ENCODE data around the gene PAFAH1B2. TPM values are rescaled to one million over a fixed set of nuclear protein-coding genes. Genes with fewer than 3 reads are reported as not detected.

Gene PAFAH1B2
- polyA plus RNA-seq, 1 donor from 2014 or later = 20.6 TPM

DNA sequence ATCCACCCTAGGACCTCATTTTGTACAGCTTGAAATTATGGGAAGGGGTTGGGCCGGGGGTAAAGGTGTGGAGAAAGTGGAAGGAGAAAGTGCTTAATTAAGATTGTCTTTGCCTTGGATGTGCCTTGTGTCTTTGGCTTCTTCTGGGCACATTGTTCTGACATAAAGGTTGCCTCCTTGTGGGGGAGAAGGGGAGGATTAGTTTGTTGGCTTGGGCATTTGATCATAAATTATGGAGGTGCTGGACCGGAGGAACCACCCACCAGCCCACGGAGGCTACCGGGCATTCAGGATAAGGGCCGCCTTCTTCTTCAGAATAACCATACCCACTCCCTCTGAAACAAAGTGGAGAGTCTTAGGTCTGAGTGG, 1.3 kb downstream of the PAFAH1B2 start:
- H3K4me1 Mint-ChIP-seq = peaks cover 35 to 36% (median 35%) of the 10 kb centered on the region in 3 donors
- H3K9me3 Mint-ChIP-seq = no peaks in the 10 kb centered on the region

DNA sequence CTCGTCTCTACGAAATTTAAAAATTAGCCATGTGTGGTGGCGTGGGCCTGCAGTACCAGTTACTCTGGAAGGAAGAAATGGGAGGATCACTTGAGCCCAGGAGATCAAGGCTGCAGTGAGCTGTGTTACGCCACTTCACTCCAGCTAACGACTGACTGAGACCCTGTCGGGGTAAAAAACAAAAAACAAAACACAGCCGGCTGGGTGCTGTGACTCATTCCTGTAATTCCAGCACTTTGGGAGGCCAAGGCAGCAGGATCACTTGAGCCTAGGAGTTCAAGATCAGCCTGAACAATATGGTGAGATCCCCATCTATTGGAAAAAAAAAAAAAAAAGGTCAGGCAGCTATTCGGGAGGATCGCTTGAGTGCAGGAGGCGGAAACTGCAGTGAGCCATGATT, 2.4 kb downstream of the PAFAH1B2 start:
- H3K4me1 Mint-ChIP-seq = peaks cover 38% of the 10 kb centered on the region in 3 donors
- H3K36me3 Mint-ChIP-seq = peaks cover 2% of the 10 kb centered on the region
- no peaks in the 10 kb centered on the region for H3K9me3 Mint-ChIP-seq
- H3K4me3 Mint-ChIP-seq = peak overlapping the region; percentile 5 to 99 (median 98)
- peak overlapping the region in 1 of 3 donors; percentile 98 for H3K27ac Mint-ChIP-seq
- H3K27me3 Mint-ChIP-seq = no peaks in the 10 kb centered on the region

More for the DNA sequence above, 1.3 kb downstream of the PAFAH1B2 start:
- H3K27ac Mint-ChIP-seq = peak overlapping the region; percentile 87 to 98 (median 98)
- H3K36me3 Mint-ChIP-seq = peaks cover under 1% of the 10 kb centered on the region
- H3K4me3 Mint-ChIP-seq = peak overlapping the region; percentile 98 to 100 (median 99)
- H3K27me3 Mint-ChIP-seq = no peaks in the 10 kb centered on the region

DNA sequence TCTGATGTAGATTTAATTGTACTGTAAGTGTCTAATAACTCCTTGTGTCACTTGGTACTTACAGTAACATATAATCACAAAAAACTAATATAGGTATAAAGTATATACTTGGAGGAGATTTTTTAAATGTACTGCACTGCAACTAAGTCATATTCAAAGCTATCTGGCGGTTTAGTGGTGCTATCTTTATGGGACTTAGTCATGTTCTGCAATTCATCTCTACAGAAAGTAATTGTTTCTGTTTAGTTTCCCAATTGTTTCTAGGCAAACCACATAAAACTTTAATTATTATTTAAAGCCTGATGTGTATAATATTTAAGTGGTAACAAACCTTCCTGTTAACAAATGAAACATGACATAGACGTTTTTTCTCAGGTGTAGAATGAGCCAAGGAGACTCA, 8.0 kb downstream of the PAFAH1B2 start:
- H3K27ac Mint-ChIP-seq = peak overlapping the region in 2 of 3 donors; percentile 32 to 81
- peaks cover 16 to 27% (median 27%) of the 10 kb centered on the region in 3 donors for H3K4me1 Mint-ChIP-seq
- H3K36me3 Mint-ChIP-seq = peaks cover 2% of the 10 kb centered on the region
- no peak overlapping the region for H3K4me3 Mint-ChIP-seq
- H3K27me3 Mint-ChIP-seq = no peaks in the 10 kb centered on the region
- H3K9me3 Mint-ChIP-seq = no peaks in the 10 kb centered on the region

DNA sequence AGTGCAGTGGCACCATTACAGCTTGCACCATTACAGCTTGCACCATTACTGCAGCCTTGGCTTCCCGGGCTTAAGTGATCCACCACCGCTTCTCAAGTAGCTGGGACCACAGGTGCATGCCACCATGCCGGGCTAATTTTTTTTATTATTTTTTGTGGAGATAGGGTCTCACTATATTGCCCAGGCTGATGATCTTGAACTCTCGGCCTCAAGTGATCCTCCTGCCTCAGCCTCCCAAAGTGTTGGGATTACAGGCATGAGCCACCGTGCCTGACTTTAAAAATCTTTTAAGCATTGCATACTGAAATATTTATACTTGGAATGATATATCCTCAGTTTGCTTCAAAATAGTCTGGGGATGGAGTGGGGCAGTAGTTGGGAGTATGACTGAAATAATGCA, 10.4 kb downstream of the PAFAH1B2 start:
- Mint-ChIP-seq H3K4me3 (no peak overlapping the region), H3K27me3 (no peaks in the 10 kb centered on the region), H3K36me3 (peaks cover 2% of the 10 kb centered on the region), H3K9me3 (no peaks in the 10 kb centered on the region), H3K4me1 (peaks cover 18 to 26% (median 19%) of the 10 kb centered on the region in 3 donors), H3K27ac (no peak overlapping the region)

DNA sequence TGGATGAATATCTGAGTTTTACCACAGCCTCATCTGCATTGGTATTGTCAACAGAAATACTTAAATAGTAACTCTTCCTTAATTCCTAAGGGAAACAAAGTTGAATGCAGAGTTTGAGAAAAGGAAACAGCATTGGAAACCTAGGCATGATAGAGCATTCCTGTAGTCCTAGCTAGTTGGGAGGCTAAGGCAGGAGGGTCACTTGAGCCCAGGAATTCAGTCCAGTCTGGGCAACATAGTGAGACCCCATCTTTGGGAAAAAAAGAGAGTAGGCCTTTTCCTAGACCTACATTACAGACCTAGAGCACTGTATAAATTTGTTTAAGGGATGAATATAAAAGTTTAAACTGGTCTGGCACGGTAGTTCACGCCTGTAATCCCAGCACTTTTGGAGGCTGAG, 13.4 kb downstream of the PAFAH1B2 start:
- H3K9me3 Mint-ChIP-seq = no peaks in the 10 kb centered on the region
- peaks cover 2% of the 10 kb centered on the region for H3K36me3 Mint-ChIP-seq
- H3K27ac Mint-ChIP-seq = no peak overlapping the region
- no peak overlapping the region for H3K4me3 Mint-ChIP-seq
- no peaks in the 10 kb centered on the region for H3K27me3 Mint-ChIP-seq
- H3K4me1 Mint-ChIP-seq = peaks cover 15 to 21% (median 17%) of the 10 kb centered on the region in 3 donors

DNA sequence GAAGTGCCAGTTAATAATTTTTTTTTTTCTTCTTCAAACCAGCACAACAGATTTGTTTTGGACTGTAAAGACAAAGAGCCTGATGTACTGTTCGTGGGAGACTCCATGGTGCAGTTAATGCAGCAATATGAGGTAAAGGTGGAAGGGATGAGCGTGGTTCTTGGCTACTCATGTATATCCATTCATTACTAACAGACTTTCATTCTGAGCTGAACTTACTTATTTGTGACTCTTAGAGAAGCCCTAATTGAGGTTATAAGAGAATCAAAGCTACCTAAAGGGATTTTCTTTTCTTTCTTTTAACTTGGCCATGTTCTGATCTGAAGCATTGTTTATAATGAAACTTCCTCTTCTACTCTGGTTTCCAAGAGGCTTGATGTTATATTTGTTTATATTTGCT, 15.8 kb downstream of the PAFAH1B2 start:
- peaks cover 4% of the 10 kb centered on the region for H3K36me3 Mint-ChIP-seq
- peaks cover 12 to 21% (median 15%) of the 10 kb centered on the region in 3 donors for H3K4me1 Mint-ChIP-seq
- H3K27ac Mint-ChIP-seq = peak overlapping the region in 2 of 3 donors; percentile 53 to 80
- H3K9me3 Mint-ChIP-seq = no peaks in the 10 kb centered on the region
- no peaks in the 10 kb centered on the region for H3K27me3 Mint-ChIP-seq
- H3K4me3 Mint-ChIP-seq = peak overlapping the region in 1 of 4 donors; percentile 58

DNA sequence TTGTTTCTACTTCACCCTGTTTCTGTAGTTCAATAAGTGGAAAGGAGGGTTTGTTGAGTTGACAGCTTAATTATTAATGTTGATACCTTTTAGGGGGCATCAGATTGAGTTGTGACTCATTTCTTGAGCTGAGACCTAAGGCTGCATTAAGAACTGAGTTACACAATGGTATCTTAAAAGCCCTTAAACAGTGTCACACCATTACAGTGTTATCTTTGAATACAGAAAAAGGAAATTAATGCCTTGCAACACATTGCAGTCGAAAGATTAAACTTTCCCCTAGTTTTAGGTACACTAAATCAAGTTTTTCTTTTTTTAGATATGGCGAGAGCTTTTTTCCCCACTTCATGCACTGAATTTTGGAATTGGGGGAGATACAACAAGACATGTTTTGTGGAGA, 16.7 kb downstream of the PAFAH1B2 start:
- no peaks in the 10 kb centered on the region for H3K27me3 Mint-ChIP-seq

DNA sequence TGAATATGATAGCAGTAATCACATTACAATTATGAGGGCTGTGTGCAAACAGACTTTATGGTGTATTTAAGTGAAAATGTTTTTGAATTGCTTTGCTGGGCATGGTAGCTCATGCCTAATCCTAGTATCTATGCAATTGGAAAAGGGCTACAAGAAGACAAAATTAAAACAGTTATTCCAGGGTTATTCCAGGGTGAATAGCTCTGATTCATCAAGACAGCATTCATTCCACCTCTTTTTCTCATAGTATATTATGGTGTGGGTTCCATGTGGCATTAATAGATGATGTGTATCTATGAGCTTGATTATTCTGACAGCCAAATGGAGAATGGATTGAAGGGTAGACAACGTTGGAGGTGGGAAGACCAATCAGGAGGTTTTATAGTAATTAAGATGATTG, 22.4 kb downstream of the PAFAH1B2 start:
- H3K36me3 Mint-ChIP-seq = peaks cover 2% of the 10 kb centered on the region
- no peaks in the 10 kb centered on the region for H3K4me1 Mint-ChIP-seq
- no peaks in the 10 kb centered on the region for H3K27me3 Mint-ChIP-seq
- no peak overlapping the region for H3K4me3 Mint-ChIP-seq
- no peak overlapping the region for H3K27ac Mint-ChIP-seq
- H3K9me3 Mint-ChIP-seq = no peaks in the 10 kb centered on the region

More for the DNA sequence above, 16.7 kb downstream of the PAFAH1B2 start:
- Mint-ChIP-seq H3K27ac (peak overlapping the region in 2 of 3 donors; percentile 27 to 62), H3K36me3 (peaks cover 4% of the 10 kb centered on the region), H3K4me1 (peaks cover 12 to 18% (median 12%) of the 10 kb centered on the region in 3 donors), H3K9me3 (no peaks in the 10 kb centered on the region), H3K4me3 (no peak overlapping the region)

DNA sequence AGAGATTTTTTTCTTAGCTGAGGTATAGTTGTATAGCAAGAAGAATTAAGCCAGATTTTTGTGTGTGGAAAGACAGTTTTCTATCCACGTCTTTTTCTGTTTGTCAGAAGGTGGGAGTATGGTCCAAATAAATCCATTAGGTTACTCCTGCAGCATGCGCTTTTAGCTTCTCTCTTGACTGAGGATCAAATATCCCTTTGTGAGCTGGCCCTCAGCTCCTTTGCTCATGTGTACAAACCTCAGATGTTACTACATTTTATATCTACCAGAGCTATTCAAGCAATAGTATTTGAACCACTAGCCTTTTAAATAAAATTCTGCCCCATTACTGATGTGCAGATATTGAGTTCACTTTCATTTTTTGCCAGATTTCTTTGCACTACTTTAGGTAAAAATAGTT, 25.6 kb downstream of the PAFAH1B2 start:
- no peaks in the 10 kb centered on the region for H3K4me1 Mint-ChIP-seq
- H3K4me3 Mint-ChIP-seq = no peak overlapping the region
- H3K9me3 Mint-ChIP-seq = no peaks in the 10 kb centered on the region
- H3K27ac Mint-ChIP-seq = no peak overlapping the region
- no peaks in the 10 kb centered on the region for H3K27me3 Mint-ChIP-seq
- no peaks in the 10 kb centered on the region for H3K36me3 Mint-ChIP-seq

DNA sequence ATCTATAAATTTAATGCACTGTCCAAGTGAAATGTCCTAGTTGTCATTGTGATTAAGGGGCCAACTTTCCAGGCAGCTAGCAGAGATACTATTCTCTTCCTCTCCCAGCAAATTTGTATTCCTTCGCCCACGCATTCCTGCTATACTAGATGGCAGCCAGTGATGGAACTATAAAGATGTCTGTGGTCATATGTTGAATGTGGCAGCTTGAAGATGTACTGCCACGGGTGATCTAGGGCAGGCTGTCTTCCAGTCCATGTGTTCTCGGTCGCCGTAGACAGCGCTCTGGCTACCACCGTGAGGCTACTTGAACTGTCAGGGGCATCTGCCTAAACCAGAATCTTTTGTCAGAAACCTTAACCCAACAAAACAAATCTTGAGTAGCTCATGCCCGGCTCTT, 26.1 kb downstream of the PAFAH1B2 start:
- no peaks in the 10 kb centered on the region for H3K36me3 Mint-ChIP-seq
- no peaks in the 10 kb centered on the region for H3K9me3 Mint-ChIP-seq
- no peaks in the 10 kb centered on the region for H3K4me1 Mint-ChIP-seq
- no peaks in the 10 kb centered on the region for H3K27me3 Mint-ChIP-seq
- no peak overlapping the region for H3K27ac Mint-ChIP-seq
- H3K4me3 Mint-ChIP-seq = no peak overlapping the region

DNA sequence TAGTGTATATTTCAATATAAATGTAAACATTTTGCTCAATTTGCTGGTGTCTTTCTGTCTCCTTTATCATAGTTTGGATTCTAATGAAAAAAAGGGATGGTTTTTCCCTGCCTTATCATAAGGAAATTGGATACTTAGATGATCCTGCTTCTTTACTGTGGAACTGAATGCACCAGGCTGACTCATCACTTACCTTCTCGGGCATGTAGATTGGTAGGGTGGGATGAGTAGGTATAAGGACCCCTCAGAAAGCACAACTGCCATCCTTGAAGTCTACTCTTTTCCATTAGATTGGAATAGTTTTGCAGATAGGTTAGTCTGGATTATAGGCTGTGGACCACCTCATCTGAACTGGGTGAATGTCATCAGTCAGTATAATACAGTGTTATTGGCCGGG, 26.9 kb downstream of the PAFAH1B2 start:
- no peaks in the 10 kb centered on the region for H3K4me1 Mint-ChIP-seq
- H3K27ac Mint-ChIP-seq = no peak overlapping the region
- H3K4me3 Mint-ChIP-seq = no peak overlapping the region
- H3K9me3 Mint-ChIP-seq = no peaks in the 10 kb centered on the region
- no peaks in the 10 kb centered on the region for H3K36me3 Mint-ChIP-seq
- no peaks in the 10 kb centered on the region for H3K27me3 Mint-ChIP-seq

DNA sequence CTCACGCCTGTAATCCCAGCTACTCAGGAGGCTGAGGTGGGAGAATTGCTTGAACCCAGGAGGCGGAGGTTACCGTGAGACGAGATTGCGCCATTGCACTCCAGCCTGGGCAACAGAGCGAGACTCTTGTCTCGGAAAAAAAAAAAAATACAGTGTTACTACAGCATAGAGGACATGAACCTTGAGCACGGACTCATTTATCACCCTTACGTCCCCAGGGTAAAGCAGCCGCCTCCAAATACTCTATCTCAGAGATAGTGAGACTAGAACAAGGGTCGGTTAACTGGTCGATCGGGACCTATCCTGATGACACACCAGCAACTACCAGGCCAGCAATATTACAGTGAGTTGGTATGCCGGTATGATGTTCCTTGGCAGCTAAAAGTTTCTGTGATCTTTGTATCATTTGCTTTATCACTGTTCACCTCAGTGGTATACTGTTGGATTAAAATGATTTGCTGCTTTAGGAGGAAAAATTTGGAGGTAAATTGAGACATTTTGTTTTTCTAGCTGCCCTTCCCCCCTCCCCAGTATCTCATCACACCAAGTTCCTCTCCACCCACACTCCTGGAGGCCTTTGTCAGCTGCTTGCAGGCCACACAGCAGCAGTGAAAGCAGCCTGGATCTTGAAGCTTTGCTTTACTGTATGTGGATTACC, 27.4 kb downstream of the PAFAH1B2 start:
- no peaks in the 10 kb centered on the region for H3K9me3 Mint-ChIP-seq
- peak overlapping the region; percentile 16 to 76 (median 39) for H3K27ac Mint-ChIP-seq
- H3K4me1 Mint-ChIP-seq = no peaks in the 10 kb centered on the region
- no peaks in the 10 kb centered on the region for H3K36me3 Mint-ChIP-seq
- H3K27me3 Mint-ChIP-seq = no peaks in the 10 kb centered on the region
- H3K4me3 Mint-ChIP-seq = no peak overlapping the region

DNA sequence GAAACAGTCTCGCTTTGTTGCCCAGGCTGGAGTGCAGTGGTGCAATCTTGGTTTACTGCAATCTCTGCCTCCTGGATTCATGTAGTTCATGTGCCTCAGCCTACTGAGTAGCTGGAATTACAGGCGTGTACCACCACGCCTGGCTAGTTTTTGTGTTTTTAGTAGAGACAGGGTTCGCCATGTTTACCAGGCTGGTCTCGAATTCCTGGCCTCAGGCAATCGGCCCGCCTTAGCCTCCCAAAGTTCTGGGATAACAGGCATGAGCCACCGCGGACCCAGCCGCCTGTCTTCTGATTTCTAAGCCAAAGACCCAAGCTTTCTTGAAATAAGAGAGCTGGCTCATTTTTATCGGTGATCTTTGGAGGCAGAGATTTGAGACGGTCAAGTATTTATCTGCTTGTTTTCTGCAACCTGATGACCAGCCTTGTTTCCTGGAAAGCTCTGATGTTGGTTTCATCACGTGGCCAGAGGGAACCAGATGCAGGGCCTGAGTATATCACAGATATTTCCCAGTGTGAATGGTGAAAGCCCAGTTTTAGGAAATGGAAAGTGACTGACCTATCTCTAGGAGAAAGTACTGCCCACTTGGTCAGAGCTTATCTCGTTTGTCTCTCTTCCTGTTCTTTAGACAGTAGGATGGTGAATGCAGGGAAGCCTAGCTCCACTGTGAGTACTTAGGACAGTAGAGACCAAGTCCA, 28.8 kb downstream of the PAFAH1B2 start:
- Mint-ChIP-seq H3K9me3 (no peaks in the 10 kb centered on the region), H3K4me1 (peaks cover 0 to 3% (median 1%) of the 10 kb centered on the region in 3 donors), H3K27ac (peak overlapping the region in 2 of 3 donors; percentile 43 to 84), H3K27me3 (no peaks in the 10 kb centered on the region), H3K4me3 (peak overlapping the region in 1 of 4 donors; percentile 20), H3K36me3 (no peaks in the 10 kb centered on the region)

DNA sequence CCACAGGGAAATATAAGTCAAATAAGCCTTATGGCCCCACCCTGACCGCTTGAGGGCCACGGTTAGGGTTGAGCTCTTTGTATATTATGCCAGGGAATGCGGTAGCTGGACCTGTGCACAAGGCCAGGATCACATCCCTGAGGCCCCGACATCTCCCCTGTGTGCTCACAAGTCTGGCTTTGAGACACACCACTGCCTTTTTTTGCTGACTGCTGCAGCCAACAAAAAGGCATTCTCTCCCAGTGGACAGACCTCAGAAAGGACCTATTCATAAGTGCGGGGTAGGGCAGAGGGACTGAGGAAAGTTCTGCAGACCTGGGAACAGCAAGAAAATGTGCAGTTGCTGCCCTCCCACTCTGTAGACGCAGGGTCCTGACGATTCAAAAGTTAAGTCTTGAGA, 31.0 kb downstream of the PAFAH1B2 start:
- H3K4me3 Mint-ChIP-seq = no peak overlapping the region
- H3K27ac Mint-ChIP-seq = peak overlapping the region in 2 of 3 donors; percentile 28 to 50
- H3K9me3 Mint-ChIP-seq = no peaks in the 10 kb centered on the region
- no peaks in the 10 kb centered on the region for H3K27me3 Mint-ChIP-seq
- peaks cover 13 to 17% (median 13%) of the 10 kb centered on the region in 3 donors for H3K4me1 Mint-ChIP-seq
- no peaks in the 10 kb centered on the region for H3K36me3 Mint-ChIP-seq

DNA sequence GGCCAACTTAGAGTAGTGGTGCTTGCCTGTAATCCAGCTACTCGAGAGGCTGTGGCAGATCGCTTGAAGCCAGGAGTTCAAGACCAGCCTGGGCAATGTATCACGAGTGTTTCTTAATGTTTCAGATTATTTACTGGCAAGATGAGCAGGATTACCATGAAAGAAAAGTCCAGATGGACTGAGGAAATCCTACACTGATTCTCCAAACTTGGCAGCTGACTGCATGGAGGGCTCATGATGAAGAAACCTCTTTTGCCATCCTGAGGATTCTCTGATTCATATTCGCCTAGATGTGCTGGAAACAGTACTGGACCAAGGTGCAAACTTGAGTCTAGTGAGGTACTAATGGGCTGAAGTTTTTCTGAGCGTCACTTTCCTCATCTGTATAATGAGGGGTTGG, 31.7 kb downstream of the PAFAH1B2 start:
- peak overlapping the region in 1 of 4 donors; percentile 57 for H3K4me3 Mint-ChIP-seq
- no peaks in the 10 kb centered on the region for H3K9me3 Mint-ChIP-seq
- H3K4me1 Mint-ChIP-seq = peaks cover 18 to 20% (median 19%) of the 10 kb centered on the region in 3 donors
- no peaks in the 10 kb centered on the region for H3K27me3 Mint-ChIP-seq
- no peaks in the 10 kb centered on the region for H3K36me3 Mint-ChIP-seq
- H3K27ac Mint-ChIP-seq = peak overlapping the region in 1 of 3 donors; percentile 70
